ENCODE measurements around the gene MAP2K3. TPM values are rescaled to one million over a fixed set of nuclear protein-coding genes. Genes with fewer than 3 reads are reported as not detected.

Gene MAP2K3
- polyA plus RNA-seq, 1 experiment, result 41.8 TPM

GRCh38 chr17:21289175-21289901 lies 4.8 kb downstream of the MAP2K3 start:
- H3K27me3 ChIP-seq (ENCODE audit: control insufficient read depth, insufficient read depth, low read length), result no peaks in the 10 kb centered on the region
- POLR2A ChIA-PET, result no interaction called here
- CTCF ChIA-PET, result interaction anchor here (1.0 kb wide), 1 partner anchor 12 kb away, joined by 3 read pairs; no protein-coding TSS in a partner anchor
- no peak for DNase-seq (ENCODE audit: low read depth)
- H3K4me3 ChIP-seq (ENCODE audit: low read depth, low read length), result no peak overlapping the region
- TF ChIP-seq, protein P1, sequence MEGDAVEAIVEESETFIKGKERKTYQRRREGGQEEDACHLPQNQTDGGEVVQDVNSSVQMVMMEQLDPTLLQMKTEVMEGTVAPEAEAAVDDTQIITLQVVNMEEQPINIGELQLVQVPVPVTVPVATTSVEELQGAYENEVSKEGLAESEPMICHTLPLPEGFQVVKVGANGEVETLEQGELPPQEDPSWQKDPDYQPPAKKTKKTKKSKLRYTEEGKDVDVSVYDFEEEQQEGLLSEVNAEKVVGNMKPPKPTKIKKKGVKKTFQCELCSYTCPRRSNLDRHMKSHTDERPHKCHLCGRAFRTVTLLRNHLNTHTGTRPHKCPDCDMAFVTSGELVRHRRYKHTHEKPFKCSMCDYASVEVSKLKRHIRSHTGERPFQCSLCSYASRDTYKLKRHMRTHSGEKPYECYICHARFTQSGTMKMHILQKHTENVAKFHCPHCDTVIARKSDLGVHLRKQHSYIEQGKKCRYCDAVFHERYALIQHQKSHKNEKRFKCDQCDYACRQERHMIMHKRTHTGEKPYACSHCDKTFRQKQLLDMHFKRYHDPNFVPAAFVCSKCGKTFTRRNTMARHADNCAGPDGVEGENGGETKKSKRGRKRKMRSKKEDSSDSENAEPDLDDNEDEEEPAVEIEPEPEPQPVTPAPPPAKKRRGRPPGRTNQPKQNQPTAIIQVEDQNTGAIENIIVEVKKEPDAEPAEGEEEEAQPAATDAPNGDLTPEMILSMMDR (IDR thresholded peaks at IDR 0.05; ENCODE audit: insufficient read depth, low read depth, low read length), result no peak
- peaks cover 11% of the 10 kb centered on the region for H3K36me3 ChIP-seq (ENCODE audit: control insufficient read depth, insufficient read depth, low read length)

DNA sequence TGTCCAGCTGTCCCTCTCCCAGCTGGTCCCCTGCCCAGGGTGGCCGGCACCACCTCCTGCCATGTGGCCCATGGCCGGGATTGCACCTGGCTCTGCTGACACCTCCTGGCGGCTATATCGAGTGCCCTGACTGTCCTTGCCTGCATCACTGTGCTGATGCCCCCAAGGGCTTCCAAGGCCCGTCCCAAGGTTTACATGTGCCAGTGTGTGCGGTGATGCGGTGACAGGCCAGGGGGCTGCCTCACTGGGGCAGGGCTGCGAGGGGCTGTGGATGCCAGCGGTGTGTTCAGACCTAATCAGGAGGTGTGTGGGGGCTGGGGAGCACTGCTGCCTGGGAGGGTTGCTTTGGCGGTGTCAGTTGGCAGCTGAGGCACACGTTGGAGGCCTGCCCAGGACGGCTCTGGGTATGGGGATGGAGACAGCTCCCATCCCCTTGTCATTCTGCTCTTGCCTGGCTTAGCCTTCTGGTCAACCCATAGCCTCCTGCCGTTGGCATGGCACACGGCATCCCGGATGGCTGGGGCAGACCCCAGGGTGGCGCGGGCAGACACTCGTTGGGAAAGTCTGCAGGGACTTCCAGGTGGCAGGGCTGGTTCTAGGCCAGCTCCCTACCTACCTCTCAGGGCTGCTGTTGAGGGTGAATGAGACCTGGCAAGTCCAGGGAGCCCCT lies 5.5 kb downstream of the MAP2K3 start:
- ChIA-PET CTCF (interaction anchor here (1.0 kb wide), 1 partner anchor 11 kb away, joined by 3 read pairs; no protein-coding TSS in a partner anchor), POLR2A (no interaction called here)
- DNase-seq (ENCODE audit: low read depth), result no peak
- TF ChIP-seq, protein P1 (IDR thresholded peaks at IDR 0.05; ENCODE audit: insufficient read depth, low read depth, low read length), result no peak
- no peak overlapping the region for H3K4me3 ChIP-seq (ENCODE audit: low read depth, low read length)
- H3K36me3 ChIP-seq (ENCODE audit: control insufficient read depth, insufficient read depth, low read length), result peaks cover 12% of the 10 kb centered on the region
- H3K27me3 ChIP-seq (ENCODE audit: control insufficient read depth, insufficient read depth, low read length), result no peaks in the 10 kb centered on the region

- Histone ChIP-seq H3K27me3 (ENCODE audit: control insufficient read depth, insufficient read depth, low read length) (no peaks in the 10 kb centered on the region), H3K4me3 (ENCODE audit: low read depth, low read length) (no peak overlapping the region), H3K36me3 (ENCODE audit: control insufficient read depth, insufficient read depth, low read length) (peaks cover 13% of the 10 kb centered on the region)
- TF ChIP-seq, protein P1 (IDR thresholded peaks at IDR 0.05; ENCODE audit: insufficient read depth, low read depth, low read length), result no peak
- no peak for DNase-seq (ENCODE audit: low read depth)
- POLR2A ChIA-PET, result no interaction called here
- CTCF ChIA-PET, result no interaction called here
These were observed 6.8 kb downstream of the MAP2K3 start for GRCh38 chr17:21291357-21291756.

DNA sequence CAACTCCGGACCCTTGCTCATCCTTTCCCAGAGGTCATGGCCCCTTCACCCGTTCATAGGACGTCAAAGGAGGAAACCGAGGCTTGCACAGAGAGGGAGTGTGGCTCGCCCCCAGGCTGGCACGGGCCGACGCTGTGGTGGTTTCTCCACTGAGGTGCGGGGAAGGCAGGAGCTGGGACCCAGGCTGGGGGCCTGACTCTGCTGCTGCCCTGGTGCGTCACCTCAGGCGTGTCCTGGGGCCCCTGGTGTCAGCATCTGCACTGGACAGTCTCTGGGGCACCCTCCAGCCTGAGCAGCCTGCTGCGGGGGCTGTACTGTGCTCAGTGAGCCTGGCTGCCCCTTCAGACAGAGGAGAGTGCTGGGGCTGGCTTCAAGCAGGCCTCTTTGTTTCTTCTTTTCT lies 7.4 kb downstream of the MAP2K3 start:
- Histone ChIP-seq H3K27me3 (ENCODE audit: control insufficient read depth, insufficient read depth, low read length) (no peaks in the 10 kb centered on the region), H3K4me3 (ENCODE audit: low read depth, low read length) (no peak overlapping the region), H3K36me3 (ENCODE audit: control insufficient read depth, insufficient read depth, low read length) (peaks cover 14% of the 10 kb centered on the region)
- POLR2A ChIA-PET, result no interaction called here
- TF ChIP-seq, protein P1 (IDR thresholded peaks at IDR 0.05; ENCODE audit: insufficient read depth, low read depth, low read length), result no peak
- DNase-seq (ENCODE audit: low read depth), result no peak
- CTCF ChIA-PET, result no interaction called here
